ENCODE measurements around the gene OR11A1.

OR11A1 gene, protein sequence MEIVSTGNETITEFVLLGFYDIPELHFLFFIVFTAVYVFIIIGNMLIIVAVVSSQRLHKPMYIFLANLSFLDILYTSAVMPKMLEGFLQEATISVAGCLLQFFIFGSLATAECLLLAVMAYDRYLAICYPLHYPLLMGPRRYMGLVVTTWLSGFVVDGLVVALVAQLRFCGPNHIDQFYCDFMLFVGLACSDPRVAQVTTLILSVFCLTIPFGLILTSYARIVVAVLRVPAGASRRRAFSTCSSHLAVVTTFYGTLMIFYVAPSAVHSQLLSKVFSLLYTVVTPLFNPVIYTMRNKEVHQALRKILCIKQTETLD

DNA sequence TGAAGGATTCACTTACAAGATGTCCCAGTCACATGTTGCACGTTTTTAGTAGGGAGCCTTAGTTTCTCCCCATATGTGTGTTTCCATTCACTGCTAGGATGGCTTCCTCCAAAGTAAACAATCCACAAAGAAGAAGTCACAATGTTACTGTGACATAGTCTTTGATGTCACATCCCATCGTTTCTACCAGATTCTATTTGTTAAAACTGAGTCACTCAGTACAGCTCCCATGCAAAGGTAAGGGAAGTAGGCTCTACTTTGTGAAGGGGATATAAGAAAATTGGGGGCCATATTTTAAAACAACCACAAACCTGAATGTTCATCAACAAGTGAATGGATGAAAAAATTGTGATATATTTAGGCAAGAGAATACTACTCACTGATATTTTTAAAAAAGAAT lies at the start of gene OR11A1, which contains the start of gene OR2H1:
OR11A1 (minus strand) TSS at position 101 of the 400 bp plus-strand sequence. CDS start 29,430 bp downstream, outside the sequence.
OR2H1 (plus strand) TSS at position 185 of the 400 bp plus-strand sequence. CDS start 4,615 bp downstream, outside the sequence.
- DNase-seq (ENCODE audit: low read depth) = no peak

DNA sequence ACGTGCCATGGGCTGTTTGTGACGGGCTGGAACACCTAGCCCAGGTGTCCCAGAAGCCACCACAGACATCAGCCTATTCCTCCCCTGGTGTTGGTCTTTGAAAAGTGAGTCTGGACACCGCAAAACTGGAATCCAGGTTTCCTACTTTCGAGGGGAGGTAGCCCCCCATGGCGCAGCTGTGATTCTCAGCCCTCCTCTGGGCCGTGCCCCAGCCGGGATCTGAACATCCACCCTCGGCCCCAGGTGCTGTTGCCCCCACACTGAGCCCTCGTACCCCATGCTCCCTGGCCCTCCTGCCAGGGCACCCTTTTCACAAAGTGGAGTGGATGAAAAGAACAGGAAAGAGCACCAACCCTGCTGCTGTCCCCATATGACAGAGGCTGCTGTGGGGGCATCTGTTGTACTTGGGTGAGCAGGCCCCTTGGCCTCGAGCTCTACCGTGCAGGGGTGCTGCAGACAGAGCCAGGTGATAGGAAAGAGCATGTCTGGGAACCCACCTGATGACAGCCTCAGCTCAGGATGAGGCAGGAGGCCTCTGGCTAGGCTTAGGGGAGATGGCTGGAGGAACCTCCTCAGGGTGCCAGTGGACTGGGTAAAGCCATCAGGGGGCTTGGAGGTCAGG lies 49.7 kb upstream of the OR11A1 start:
- DNase-seq (ENCODE audit: low read depth) = no peak

DNA sequence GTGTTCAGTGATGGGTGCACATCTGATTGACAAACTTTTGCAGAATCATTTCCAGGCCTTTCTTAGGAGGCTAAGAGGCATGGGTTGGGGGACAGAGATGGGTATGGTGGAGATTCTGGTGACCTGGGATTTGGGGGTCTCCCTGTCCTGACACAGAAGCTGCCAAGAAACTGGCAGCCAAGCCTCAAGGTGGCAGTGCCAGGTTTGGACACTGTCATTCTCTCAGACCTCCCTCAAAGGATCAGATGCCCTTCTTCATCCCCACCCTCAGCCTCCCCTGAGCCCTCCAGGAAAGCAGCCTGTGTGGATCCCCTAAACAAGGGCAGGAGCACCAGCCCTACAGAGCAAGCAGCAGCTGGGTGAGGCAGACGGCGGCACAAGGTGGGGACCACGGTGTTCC lies 48.9 kb upstream of the OR11A1 start:
- no peak for DNase-seq (ENCODE audit: low read depth)

DNA sequence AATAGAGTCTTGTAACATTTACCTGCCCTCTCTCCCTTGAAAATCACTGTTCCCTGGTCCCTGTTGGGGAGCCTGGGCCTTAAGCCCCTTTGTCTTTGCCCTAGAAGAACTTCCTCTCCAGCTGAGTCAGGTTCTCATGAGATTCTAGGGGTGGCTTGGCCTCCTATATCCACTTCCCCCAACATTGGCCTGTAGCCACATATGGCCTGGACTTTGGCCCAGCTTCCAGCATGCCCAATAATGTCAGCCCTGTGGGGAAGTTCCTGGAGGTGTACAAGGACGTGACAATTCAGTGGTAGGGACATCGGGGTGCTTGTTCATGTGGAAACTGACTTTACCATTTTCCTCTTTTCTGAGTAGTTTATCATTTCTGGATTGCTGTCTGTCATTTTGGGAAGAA lies 48.1 kb upstream of the OR11A1 start:
- DNase-seq (ENCODE audit: low read depth) = no peak

DNA sequence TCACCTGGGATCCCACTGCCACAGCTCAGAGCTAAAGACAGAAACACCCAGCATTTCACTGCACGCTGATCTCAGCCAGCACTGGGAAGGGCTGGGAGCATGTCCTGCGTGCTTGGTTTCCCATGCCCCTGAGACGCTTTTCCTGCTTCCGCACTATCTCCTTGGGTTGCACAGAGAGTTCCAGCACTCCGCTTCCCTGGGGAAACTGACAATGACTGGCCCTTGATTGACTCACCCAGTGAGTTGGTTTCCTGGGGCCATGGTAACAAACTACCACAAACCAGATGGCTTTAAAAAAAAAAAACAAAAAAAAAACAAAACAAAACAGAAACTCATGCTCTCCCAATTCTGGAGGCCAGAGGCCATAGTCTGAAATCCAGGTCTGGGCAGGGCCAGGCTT lies 45.7 kb upstream of the OR11A1 start:
- DNase-seq (ENCODE audit: low read depth) = no peak

DNA sequence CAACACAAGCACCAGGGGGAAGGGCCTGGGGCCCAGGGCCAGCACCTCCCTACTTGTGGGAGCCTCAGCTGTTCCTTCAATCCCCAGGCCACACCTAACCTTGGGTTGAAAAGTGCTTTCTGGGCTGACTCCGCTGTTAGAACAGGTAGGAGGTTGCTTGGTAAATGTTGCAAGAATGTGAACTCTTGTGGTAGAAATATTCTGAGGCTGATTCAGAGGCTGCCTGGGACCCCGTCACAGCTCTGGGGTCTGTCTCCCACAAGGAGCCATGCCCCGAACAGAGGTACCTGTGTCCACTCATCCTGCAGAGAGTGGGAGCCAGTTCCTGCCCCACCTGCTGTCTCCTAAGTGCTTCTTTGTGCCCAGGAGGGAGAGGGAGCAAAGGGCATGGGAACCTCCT lies 45.3 kb upstream of the OR11A1 start:
- DNase-seq (ENCODE audit: low read depth) = no peak

DNA sequence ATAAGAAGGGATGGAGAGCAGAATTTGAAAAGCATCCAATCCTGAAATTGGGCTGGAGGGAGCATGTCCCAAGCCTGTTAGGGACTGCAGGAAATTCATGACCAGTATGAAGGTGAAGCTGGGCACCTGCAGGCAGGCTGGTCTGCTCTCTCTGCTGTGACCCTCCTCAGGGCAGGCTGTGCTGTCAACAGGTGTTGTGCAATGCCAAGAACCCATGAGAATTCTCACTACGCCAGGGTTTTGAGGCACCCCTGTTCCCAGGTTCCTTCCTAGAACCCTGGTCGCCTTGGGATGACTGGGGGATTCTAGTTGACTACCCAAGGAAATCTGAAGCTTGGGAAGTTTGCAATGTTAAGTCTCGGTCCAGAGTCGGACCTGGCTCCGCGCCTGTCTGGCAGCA lies 44.2 kb upstream of the OR11A1 start:
- DNase-seq (ENCODE audit: low read depth) = no peak

DNA sequence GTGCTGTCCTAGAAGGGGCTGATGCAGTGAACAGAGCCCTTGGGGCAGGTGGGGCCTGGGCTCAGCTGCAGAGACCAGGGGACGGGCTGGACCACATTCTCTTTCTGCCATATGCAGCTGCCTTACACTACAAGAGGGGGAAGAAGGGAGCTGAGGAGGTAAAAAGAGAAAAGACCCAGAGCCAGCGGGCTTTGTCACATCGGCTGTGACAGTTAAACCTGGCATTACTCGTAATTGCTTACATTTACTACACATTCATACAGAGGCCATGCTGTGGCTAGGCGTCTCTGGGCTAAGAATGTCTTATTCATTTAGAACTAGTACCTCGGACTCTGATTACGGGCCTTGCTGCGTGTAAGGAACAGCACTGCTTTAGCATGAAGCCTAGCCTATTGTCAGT lies 43.7 kb upstream of the OR11A1 start:
- no peak for DNase-seq (ENCODE audit: low read depth)

DNA sequence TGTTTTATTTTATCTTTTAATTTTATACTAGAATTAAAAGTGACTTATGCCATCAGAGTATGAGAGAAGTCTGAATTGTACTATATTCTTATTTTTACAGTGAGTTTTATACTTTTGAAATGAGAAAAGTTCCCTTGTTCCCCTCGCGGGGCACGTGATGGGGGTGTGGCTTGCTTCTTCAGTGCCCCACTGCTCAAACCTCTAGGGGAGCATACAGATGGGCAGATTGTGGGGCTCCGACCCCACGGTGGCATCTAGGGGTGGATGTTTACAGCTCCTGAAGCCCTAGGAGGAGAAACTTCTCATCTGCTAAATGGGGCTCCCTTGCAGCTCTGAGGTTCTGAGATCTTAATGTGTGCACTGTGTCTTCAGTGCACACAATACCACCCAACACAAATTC lies 42.8 kb upstream of the OR11A1 start:
- DNase-seq (ENCODE audit: low read depth) = no peak

DNA sequence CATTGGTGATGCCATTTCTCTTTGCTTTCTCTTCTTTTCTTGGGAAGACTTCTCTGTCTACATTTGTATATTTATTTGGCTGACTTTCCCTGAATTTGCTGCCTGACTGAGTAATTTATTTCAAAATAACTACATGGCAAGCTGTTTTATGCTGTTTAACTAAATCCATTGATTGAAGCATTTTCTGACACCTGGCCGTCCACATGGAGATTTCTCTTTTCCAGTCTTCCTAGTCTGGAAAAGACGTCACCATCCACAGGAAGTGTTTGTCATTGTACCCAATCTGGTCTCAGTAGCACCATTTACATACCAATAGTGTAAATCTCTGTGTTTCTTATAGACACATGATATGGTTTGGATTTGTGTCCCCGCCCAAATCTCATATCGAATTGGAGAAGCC lies 40.1 kb upstream of the OR11A1 start:
- DNase-seq (ENCODE audit: low read depth) = no peak

DNA sequence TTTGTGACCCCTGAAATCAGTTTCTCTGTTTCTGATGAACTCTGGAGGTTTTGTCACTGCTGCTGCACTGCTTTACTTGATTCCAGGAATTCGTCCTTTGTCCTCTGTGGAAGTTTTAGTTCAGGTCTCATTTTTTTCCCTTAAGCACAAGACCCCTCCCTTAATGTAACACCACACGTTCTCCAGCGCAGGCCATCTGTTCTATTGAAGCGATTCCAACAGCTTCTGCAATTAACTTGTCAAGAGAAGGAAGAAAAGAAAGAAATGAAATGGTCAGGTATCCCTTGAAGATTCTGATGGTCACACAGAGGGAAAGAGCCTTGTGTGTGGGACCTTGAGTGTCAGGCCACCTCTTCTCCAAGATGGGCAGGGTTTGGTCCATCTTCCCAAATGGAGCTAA lies 38.7 kb upstream of the OR11A1 start:
- DNase-seq (ENCODE audit: low read depth) = no peak

DNA sequence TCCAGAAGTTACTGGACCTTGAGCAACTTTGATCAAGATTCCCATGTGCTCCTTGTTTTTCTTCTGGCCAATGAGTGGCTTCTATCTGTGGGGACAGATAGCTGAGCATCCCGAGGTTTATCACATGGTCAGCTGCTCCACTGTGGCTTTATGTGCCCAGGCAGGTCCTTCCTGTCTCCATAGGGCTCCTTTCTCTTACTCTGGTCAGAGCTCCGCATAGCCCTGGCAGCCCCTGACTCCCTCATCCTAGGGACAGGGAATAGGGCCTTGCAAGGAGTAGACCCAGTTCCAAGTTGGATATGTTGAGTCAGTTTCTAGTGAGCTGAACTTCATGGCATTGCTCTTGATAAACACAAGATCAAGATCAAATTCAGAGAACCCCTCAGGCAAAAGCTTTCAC lies 37.3 kb upstream of the OR11A1 start:
- DNase-seq (ENCODE audit: low read depth) = no peak

DNA sequence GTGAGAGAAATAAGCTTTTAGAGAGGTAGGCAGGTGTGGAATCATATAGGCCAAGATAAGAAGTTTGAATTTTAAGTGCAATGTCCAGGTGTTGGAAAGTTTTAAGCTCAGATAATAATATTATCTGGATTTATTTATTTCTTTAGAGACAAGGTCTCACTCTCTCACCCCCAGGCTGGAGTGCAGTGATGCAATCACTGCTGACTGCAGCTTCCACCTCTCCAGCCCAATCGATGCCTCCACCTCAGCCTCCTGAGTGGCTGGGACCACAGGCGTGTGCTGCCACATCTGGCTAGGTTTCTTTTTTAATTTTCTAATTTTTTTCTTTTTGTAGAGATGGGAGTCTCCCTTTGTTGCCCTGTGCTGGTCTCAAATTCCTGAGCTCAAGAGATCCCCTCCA lies 36.4 kb upstream of the OR11A1 start:
- DNase-seq (ENCODE audit: low read depth) = no peak

DNA sequence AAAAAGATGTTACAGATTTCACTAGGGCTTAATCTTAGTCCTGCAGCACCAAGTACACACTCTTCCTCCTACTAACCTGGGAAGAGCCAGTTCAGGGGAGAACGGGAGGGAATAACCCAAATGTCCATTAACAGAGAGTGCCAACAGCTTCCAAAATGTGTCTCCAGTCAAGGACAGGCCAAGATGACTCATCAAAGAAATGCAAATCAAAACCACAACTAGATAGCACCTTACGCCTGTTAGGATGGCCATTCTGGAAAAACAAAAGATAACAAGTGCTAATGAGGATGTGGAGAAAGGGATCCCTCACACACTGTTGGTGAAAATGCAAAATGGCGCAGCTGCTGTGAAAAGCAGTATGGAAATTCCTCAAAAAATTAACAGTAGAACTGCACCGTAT lies 34.7 kb upstream of the OR11A1 start:
- no peak for DNase-seq (ENCODE audit: low read depth)

DNA sequence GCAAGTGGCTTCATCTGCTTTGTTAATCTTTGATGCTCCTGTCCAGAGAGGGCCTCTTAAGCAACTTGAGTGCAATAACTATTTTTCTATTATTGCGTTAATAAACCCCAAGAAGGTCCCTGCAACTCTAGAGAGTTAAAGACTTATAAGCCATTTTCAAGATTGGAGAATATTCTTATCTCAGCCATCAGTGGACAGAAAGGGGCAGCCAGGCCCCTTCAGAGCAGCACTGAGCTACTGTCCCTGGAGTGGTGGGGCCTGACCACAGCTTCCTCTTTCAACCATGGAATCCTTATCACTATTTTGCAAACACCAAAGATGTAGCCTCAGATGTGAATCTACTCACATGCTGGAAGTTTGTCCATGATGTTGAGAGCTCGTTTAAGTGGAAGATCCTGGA lies 33.7 kb upstream of the OR11A1 start:
- no peak for DNase-seq (ENCODE audit: low read depth)

DNA sequence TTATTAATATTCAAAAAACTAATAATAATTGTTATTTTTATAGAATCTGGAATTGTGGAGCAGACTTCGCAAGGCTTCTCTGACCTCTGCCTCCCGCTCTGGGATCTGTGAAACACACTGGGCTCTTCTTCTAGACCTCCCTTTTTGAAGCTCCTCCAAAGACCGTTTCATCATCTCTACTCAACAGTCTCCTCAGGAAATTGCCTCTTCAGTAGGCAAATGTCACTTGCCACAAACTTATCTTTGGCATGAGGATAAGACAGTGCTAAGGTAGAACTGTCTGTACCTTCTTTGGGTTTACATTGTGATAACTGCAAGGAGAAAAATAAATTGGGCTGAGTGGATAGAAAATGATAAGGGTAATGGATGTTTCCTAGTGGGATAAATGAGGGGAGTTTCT lies 33.2 kb upstream of the OR11A1 start:
- DNase-seq (ENCODE audit: low read depth) = no peak

DNA sequence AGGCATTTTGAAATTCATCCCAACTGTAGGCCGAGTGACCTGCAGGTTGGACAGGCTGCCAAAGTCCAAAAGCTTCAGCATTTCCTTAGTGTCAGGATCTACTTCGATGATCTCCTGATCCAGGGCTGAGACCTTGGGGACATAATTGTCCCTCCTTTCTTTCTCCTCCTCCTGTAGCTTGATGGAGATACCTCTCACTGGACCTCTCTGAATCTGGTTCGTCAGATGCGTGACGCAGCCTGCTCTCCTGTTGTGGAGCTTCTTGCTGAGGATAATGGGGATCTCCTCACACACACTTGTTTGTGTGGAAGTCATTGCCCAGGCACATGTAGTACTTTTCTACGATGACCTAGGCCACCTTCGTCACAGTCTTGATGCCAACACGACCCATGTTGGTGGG lies 32.4 kb upstream of the OR11A1 start:
- DNase-seq (ENCODE audit: low read depth) = no peak

DNA sequence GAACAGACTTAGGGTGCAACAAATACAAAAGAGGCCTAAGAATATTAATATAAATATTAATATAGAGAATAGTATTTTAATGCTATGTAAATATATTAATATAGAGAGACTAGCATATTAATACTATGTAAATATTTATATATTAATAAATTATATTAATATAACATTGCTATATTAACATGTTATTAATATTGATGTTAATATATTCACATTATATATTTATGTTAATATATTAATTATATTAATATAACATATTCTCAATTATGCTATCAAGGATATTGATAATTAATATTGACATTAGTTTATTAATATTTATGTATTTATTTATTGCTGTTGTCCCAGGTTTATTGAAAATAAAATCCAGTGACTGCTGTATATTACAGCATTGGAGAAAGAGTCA lies 32.0 kb upstream of the OR11A1 start:
- no peak for DNase-seq (ENCODE audit: low read depth)

DNA sequence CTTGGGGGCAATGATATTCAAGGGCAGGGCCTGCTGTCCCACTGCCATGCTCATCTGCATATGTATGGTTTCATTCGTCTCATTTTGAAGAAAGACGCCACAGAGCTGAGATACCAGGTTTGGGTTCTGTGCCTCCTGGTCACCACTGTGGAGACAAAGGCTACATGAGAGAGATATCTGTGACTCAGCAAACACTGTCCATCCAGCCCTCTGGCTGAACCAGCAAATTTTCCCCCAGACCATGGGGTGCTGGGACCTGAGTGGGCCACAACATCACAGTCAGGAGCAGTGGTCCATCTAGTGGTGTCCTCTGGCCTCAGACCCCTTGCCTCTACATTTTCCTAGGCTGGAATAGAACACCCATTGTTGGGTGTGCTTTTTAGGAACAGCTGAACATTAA lies 30.8 kb upstream of the OR11A1 start, which contains the start of gene MAS1L:
MAS1L (minus strand) TSS at position 297 of the 400 bp plus-strand sequence; CDS start at position 243, 54 bp downstream.
- DNase-seq (ENCODE audit: low read depth) = no peak

DNA sequence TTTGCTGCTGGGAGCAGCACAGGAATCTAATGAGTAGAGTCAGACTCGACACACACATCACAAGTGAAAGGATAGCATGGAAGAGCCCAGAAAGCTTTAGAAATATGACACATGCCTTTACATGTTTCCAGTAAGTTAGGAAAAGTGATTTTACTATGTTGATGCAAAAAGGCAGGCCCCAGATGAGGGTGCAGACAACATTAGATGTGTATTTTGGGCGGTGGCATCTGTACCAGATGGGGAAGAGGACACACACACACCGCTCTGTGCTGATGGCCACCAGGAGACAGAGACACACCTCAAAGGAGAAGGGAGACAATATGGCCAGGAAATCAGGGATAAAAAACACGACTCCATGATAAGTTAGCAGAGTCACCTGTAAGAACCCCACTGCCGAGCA lies 30.3 kb upstream of the OR11A1 start:
- no peak for DNase-seq (ENCODE audit: low read depth)

DNA sequence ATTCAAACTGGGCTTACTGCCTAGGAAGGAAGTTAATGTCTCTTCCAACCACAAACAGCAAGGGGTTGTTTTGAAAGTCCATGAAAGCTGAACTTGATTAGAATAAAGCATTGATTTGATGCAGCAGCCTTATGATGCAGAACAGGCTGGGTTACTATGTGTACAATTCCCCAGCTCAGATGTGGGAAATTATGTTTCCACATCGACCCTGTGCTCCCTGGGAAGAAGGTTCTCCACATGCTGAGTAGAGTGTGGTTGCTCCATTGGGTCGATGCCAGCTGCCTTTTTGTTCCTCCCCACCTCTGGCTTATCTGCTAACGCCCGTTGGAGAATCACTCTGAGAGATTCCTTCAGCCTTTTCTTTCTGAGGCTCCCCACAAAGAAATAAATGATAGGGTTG lies 29.7 kb upstream of the OR11A1 start:
- DNase-seq (ENCODE audit: low read depth) = no peak

DNA sequence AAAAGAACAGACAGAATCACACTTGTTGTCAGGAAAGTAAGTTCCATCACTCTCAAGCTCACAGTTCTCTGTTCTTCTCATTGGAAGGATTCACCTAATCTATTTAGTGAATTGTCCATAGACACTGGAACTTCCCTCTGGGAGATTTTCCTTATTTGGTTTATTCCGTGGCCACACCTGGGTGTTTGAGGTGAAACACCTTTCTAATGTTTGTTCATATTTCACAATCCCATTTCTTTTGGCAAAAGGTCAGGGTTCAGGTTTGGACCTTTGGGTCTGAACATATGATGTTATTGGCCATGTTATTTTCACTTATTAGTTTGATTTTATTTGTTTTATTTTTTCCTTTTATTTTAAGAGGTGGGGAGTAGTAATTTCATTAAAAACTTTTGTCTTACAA lies 26.9 kb upstream of the OR11A1 start:
- no peak for DNase-seq (ENCODE audit: low read depth)

DNA sequence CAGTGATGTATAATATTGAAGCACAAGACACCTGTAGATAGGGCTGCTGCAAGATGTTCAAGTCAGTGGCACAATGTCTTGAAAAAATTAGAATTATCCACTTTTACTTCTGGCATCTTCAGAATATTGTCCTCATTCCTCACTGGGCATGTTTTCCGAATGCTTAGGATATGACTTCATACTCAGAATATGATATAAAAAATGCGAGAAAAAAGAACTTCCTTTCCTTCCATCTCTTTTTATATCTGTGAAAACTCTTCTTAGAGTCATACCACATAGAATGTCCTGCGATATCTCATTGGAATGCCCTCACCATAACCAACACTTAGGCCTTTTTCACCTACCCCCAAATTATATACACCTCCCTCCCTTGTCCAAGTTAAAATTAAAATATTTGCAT lies 26.3 kb upstream of the OR11A1 start:
- no peak for DNase-seq (ENCODE audit: low read depth)

DNA sequence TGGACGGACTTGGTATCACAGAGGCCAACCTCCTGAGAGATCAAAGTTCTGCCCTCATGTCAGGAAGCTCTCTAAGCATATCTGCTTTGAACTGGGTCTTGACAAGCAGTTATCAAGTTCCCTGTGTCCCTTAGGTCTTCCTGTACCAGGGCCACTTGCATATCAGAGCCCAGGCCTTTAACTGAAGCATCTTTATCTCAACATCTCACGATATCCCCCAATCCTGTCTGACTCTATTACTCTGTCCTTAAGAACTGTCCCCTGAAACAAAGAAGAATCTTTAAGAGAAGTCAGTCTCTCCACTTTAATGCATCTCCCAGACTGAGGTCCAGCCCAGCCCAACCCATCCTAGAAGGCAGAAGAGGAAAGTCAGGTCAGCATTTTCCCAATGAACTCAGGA lies 22.7 kb upstream of the OR11A1 start:
- no peak for DNase-seq (ENCODE audit: low read depth)
